NCI-H82 (cell line): ENCODE measurements around the gene VAMP2.

ENCODE experiments used
- DNase-seq: peaks from one replicate; lab custom pipeline; 2025; lab: John Stamatoyannopoulos, UW

VAMP2 gene

DNA sequence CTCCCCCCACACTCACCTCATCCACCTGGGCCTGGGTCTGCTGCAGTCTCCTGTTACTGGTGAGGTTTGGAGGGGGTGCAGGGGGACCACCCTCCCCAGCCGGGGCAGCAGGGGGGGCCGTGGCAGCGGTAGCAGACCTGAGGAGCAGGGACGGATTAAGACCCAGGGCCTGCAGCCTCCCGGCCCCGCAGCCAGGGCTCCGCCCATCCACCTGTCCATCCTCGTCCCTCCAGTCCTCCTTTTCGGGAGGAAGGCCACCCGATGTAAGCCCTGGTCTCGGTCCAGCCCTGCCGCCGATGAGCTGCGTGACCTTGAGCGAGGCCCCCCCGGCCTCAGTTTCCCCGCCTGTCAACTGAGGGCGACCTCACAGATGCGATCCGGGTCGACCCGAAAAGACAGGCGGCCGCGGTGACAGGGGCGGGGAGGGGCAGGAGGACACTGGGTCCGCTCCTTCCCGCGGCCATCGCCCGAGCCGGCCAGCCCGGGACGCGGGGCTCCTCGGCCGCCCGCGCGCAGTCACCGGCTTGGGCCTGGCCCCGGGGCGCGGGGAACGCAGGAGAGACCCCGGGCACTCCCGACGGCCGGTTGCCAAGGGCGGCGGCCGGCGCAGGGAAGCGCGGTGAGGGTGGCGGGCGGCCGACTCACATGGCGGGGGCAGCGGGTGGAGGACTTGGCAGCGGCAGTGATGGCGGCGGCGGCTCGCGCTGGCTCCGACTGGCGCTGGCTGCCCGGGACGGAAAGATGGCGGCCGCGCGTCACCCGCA is at the start of gene VAMP2:
Gene VAMP2 (minus strand): TSS at position 716 of the 764 bp plus-strand sequence. CDS start 69 bp downstream, at position 647.
- peak; percentile 77 for DNase-seq

- DNase-seq, result no peak
These were observed 48.2 kb upstream of the VAMP2 start for GRCh38 chr17:8210761-8211458.

- DNase-seq, result peak; percentile 99
These were observed 47.4 kb upstream of the VAMP2 start, which contains the start of gene AURKB for GRCh38 chr17:8209907-8210760. Gene AURKB, minus strand, starts transcription at chr17:8210575. Its CDS starts 351 bp downstream, at chr17:8210224.

GRCh38 chr17:8206536-8206935 is 43.8 kb upstream of the VAMP2 start:
- DNase-seq, result no peak

DNA sequence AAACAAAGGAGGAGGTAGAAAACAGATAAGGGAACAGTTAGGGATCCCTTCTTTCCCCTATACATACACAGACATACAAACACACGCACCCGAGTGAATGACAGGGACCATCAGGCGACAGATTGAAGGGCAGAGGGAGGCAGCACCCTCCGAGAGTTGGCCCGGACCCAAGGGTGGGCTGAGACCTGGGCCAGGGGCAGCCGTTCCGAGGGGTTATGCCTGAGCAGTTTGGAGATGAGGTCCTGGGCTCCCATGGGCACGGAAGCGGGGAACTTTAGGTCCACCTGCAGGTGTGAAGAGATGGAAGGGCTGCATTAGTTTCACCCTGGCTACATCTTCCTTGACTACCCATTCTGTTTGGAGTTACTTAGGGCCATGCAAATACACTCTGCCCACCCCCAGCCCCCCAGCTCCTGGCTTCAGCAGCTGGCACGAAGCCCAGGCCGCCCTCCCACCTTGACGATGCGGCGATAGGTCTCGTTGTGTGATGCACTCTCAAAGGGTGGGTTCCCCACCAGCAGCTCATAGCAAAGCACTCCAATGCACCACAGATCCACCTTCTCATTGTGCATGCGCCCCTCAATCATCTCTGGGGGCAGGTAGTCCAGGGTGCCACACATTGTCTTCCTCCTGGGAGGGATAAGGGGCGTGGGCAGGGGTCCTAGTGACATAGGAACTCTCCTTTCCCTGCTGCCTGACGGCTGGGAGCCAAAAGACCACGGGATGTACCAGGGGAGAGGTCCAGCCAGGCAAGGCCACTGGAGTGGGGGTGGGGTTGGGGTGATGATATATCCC is 42.2 kb upstream of the VAMP2 start:
- no peak for DNase-seq

- peak; percentile 98 for DNase-seq
These were observed 29.5 kb upstream of the VAMP2 start for GRCh38 chr17:8192070-8192815.

GRCh38 chr17:8190506-8190905 is 27.8 kb upstream of the VAMP2 start:
- no peak for DNase-seq

- peak; percentile 100 for DNase-seq
These were observed 27.1 kb upstream of the VAMP2 start, which contains the start of gene BORCS6 for GRCh38 chr17:8189711-8190477. Gene BORCS6, minus strand, starts transcription at chr17:8190180. Its CDS starts 40 bp downstream, at chr17:8190140.

GRCh38 chr17:8189041-8189710 is 26.4 kb upstream of the VAMP2 start:
- peak; percentile 62 for DNase-seq

- DNase-seq, result no peak
These were observed 25.6 kb upstream of the VAMP2 start for GRCh38 chr17:8188263-8188839.

DNA sequence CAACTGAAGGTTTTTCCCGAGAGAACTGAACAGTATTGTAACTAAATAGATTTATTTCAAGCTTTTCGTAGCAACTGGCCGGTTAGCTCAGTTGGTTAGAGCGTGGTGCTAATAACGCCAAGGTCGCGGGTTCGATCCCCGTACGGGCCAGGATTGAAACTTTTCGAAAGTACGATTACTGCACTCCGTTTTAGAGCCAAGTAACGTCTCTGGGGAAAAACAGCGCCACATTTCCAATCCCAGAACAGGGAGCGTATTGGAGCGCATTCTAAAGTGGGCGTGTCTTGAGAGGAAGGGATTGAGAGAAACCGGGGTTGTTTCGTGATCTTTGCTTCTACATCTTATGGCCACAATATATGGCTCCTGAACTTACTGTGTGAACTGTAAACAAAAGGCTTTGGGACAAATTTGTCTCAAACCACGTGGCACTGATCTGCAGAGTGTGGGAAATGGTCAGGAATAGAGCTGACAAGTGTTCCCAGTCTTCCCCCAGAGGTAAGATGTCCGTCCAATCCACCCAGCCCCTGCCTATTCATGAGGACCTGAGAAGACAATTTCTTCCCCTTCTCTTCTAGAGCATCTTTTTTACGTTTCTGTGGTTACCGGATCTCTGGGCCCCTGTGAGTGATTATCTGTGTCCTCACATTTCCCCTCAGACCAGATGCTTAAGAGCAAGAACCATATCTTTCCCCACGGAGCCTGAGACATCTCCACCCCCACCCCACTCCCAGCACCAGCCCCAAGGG is 24.9 kb upstream of the VAMP2 start:
- DNase-seq, result peak; percentile 100

DNA sequence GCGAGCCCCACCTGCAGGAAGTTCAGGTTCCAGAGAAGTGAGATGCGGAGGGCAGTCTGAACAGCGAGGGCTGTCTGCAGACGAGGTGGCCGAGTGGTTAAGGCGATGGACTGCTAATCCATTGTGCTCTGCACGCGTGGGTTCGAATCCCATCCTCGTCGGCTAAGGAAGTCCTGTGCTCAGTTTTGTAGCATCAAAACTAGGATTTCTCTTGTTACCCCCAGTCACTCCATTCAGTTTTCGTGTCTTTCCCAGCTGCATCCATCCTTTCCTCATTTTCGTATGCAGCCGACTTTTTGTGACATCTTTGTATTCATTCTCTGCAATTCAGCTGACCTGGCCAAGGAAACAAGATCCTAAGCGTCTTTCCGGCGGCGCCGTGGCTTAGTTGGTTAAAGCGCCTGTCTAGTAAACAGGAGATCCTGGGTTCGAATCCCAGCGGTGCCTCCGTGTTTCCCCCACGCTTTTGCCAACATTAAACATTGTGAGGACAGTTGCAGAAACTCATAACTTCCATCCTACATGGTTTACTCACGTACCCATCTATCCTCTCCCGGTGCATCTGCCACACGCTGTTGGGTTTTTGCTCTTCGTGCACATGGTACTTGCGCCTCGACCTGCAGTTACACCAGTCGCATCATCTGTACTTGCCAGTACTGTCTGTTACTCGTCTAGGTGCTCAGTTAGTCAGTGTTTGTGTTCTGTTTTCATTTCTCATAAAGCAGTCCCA is 24.2 kb upstream of the VAMP2 start:
- DNase-seq, result peak; percentile 99

DNA sequence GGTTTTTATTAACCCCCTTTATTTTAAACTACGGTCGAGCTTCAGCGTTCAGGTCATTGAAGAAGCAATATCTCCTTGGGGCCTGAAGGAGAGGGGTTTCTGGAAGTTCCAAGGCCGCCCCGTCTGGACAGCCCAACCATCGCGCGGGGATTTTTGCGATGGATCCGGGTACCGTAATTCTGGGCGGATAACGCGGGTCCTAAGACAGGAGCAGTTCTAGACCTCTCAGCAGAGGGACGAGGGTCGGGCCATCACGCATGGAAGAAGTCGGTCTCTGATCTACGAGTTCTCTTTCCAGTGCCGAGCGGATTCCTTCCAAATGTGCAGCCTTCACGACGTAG is 23.7 kb upstream of the VAMP2 start:
- DNase-seq, result no peak

DNA sequence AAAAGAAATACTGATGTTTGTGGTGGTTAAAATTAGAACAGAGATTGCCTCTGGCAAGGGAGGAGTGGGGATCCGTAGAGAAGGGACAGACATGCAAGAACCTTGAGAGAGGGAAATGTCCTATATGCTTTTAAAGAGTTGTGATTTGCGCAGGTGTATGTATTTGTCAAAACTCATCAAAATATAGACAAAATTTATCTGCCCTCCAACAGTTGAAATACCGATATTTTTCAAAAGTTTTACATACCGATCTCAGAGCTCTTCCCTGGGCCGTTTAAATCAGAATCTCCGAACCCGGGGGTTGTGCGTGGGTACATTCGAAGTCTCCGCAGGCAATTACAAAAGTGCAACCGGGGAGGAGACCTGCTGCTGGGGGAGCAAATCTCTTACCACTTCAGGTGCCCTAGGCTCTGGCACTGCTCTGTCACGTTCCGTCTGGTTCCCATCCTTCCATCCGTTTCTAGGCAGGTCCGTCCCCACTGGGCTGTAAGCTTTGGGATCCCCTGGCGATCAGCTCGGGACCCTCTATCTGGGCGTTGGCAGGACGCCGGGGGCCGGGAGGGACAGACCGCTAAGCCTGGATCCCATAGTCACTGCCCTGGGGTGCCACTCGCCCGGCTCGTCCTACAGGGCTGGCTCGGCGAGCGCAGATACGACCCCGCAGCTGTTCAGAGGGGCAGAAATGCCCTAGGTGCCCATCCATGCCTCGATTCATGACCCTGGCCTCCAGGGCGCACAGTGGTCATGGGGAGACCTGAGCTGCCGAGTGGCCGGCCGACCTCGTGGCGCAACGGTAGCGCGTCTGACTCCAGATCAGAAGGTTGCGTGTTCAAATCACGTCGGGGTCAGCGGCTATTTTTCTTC is 23.1 kb upstream of the VAMP2 start:
- peak; percentile 90 for DNase-seq

GRCh38 chr17:8176998-8177731 is 14.4 kb upstream of the VAMP2 start:
- DNase-seq, result no peak
